ENCODE results near the gene CYP4A11.
"Not testable (repeated sequence)": the region's sequence is repeated elsewhere in the genome, so short reads cannot be mapped to it uniquely, and the experiment has no call there.

Gene CYP4A11

DNA sequence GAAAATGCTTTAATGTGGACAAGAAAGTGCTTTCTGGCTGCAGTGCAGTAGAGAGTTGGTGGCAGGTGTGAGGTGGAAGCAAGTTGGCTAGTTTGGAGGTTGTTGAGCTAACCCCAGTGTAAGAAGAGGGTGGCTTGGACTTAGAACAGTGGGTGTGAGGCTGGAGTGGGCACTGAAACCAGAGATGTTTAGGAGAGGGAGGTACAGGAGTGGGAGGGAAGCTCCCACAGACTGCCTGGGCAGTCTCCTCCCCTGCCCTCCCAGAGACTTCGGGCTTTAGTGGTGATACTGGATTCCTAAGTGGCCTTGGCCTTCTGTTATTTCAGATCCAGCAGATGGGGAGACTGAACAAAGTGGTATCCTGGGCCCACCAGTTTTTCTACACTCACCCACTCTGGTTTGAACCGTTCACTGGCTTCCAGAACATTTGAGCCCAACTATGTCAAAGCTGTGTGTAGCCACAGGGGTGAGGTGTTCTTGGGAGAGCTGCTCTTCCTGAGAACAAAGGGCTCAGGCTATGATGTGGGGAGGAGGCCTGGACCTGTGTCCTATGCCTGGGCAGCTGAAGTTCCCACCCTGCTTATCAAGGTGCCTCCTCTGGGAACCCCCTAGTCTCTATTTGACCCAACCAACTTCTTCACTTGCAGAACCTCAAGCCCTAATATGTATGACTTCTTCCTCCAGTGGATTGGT is 19.9 kb upstream of the CYP4A11 start:
- no peak for DNase-seq (ENCODE audit: low read depth)
- no peak overlapping the region for H3K4me3 ChIP-seq (ENCODE audit: control insufficient read depth, low read depth, low read length)
- TF ChIP-seq, protein P1, sequence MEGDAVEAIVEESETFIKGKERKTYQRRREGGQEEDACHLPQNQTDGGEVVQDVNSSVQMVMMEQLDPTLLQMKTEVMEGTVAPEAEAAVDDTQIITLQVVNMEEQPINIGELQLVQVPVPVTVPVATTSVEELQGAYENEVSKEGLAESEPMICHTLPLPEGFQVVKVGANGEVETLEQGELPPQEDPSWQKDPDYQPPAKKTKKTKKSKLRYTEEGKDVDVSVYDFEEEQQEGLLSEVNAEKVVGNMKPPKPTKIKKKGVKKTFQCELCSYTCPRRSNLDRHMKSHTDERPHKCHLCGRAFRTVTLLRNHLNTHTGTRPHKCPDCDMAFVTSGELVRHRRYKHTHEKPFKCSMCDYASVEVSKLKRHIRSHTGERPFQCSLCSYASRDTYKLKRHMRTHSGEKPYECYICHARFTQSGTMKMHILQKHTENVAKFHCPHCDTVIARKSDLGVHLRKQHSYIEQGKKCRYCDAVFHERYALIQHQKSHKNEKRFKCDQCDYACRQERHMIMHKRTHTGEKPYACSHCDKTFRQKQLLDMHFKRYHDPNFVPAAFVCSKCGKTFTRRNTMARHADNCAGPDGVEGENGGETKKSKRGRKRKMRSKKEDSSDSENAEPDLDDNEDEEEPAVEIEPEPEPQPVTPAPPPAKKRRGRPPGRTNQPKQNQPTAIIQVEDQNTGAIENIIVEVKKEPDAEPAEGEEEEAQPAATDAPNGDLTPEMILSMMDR (IDR thresholded peaks at IDR 0.05; ENCODE audit: control insufficient read depth, insufficient read depth, low read depth, low read length, missing control alignments), result no peak

DNA sequence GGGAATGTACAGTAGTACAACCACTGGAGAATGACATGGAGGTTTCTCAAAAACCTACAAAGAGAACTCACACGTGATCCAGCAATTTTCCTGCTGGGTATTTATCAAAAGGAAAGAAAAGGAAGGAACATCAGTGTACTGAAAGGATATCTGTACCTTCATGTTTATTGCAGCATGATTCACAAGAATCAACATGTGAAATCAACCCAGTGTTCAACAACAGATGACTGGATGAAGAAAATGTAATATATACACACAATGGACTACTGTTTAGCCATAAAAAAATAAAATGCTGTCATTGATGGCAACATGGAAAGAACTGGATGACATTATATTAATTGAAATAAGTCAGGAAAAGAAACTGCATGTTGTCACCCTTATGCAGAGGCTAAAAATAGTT is 19.0 kb upstream of the CYP4A11 start:
- no peak overlapping the region for H3K4me3 ChIP-seq (ENCODE audit: control insufficient read depth, low read depth, low read length)
- TF ChIP-seq, protein P1 (IDR thresholded peaks at IDR 0.05; ENCODE audit: control insufficient read depth, insufficient read depth, low read depth, low read length, missing control alignments), result no peak
- no peak for DNase-seq (ENCODE audit: low read depth)

DNA sequence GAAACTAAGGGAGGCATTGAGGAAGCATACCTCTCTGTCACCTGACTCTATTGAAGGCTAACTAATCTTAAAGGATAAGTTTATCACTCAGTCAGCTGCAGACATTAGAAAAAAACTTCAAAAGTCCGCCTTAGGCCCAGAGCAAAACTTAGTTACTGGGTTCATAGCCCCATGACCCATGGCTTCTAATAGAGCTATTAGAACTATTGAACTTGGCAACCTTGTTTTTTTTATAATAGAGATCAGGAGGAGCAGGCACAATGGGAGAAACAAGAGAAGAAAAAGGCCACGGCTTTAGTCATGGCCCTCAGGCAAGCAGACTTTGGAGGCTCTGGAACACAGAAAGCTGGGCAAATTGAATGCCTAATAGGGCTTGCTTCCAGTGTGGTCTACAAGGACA is 13.8 kb upstream of the CYP4A11 start:
- not testable (repeated sequence) for DNase-seq (ENCODE audit: low read depth); H3K4me3 ChIP-seq (ENCODE audit: control insufficient read depth, low read depth, low read length)

DNA sequence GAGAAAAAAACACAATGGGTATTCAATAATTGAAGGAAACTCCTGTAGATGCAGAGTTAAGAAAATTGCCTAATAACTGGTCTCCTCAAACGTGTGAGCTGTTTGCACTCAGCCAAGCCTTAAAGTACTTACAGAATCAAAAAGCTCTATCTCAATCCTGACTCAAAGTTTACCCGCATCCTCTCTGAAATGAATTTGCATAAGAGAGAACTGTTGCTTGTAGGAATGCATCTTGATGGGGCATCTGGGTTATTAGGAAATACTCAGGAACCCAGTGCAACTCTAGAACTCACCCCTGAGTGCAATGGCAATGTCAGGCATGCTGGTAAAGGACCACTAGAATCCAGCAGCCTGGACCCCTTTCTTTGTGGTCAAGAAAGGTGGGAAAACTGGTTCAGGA is 12.6 kb upstream of the CYP4A11 start:
- DNase-seq (ENCODE audit: low read depth); H3K4me3 ChIP-seq (ENCODE audit: control insufficient read depth, low read depth, low read length): not testable (repeated sequence)

DNA sequence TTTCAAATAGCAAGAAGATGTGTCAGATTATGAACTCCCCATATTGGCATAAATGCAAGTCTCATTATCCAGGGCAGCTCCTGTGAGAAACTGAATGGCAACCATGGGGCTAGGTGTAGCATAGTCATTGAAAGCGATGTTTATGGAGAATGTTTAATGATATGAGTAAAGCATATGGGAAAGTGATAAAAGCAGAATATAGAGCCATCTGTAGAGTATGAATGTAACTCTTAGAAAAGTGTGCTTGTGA is 8.1 kb upstream of the CYP4A11 start:
- not testable (repeated sequence) for DNase-seq (ENCODE audit: low read depth); H3K4me3 ChIP-seq (ENCODE audit: control insufficient read depth, low read depth, low read length)

DNA sequence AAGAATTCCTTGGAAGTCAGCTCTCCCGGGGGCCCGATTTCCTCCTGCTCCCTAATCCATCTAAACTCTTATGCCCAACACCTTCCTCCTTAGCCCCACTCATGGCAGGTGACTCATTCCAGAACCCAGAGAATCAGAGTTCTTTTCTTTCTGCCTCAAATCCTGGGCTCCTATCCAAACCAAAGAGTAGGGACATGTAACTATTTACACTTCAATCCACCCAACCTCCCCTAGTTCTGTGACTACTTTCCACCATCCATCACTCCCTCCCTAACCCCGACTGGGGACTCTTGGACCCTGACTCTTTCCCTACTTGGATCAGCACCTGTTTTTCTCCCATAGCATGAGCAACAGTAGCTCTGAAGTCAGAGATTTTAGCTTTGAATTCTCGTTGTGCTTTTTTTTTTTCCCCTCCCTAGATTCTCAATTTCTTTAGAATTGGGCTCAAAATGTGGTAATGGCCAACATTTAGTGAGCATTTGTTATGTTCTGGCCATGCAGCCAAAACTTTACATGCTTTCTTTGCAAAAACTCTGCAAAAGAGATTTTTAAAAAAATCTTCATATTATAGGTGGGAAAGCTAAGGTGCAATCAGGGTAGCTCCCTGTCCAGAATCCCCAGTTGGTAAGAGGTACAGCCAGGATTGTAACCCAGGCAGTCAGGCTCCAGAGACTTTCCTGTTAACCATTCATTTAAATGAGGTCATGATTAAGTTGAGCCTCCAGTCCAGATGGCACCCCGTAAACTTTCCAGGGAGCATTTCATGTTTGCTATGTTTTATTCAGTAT is 7.5 kb upstream of the CYP4A11 start:
- TF ChIP-seq, protein P1 (IDR thresholded peaks at IDR 0.05; ENCODE audit: control insufficient read depth, insufficient read depth, low read depth, low read length, missing control alignments), result no peak
- no peak overlapping the region for H3K4me3 ChIP-seq (ENCODE audit: control insufficient read depth, low read depth, low read length)
- DNase-seq (ENCODE audit: low read depth), result no peak

DNA sequence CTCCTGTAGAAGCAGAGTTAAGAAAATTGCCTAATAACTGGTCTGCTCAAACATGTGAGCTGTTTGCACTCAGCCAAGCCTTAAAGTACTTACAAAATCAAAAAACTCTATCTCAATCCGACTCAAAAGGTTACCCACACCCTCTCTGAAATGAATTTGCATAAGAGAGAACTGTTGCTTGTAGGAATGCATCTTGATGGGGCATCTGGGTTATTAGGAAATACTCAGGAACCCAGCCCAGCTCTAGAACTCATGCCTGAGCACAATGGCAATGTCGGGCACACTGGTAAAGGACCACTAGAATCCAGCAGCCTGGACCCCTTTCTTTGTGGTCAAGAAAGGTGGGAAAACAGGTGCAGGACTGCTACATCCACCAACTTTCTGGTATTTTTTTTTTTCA is 6.4 kb upstream of the CYP4A11 start:
- not testable (repeated sequence) for DNase-seq (ENCODE audit: low read depth); H3K4me3 ChIP-seq (ENCODE audit: control insufficient read depth, low read depth, low read length)

DNA sequence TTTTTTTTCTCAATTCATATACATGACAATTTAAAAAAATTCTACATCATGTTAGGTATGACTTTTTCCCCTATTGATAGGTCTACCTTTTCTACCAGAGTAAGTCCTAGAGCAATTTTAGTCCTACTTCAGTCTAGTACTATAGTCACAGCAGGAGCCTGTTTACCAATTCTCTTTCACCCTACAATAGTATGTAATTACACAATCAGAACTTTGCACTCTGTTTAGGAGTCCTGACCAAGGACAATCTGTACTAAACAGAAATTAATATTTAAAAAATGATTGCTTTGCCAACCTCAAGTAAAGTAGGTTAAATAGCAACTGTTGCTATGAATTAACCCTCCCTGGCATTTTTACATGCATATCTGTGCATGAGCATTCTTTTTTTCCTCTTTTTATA is 810 bp upstream of the CYP4A11 start:
- TF ChIP-seq, protein P1 (IDR thresholded peaks at IDR 0.05; ENCODE audit: control insufficient read depth, insufficient read depth, low read depth, low read length, missing control alignments), result no peak
- no peak for DNase-seq (ENCODE audit: low read depth)
- no peak overlapping the region for H3K4me3 ChIP-seq (ENCODE audit: control insufficient read depth, low read depth, low read length)

DNA sequence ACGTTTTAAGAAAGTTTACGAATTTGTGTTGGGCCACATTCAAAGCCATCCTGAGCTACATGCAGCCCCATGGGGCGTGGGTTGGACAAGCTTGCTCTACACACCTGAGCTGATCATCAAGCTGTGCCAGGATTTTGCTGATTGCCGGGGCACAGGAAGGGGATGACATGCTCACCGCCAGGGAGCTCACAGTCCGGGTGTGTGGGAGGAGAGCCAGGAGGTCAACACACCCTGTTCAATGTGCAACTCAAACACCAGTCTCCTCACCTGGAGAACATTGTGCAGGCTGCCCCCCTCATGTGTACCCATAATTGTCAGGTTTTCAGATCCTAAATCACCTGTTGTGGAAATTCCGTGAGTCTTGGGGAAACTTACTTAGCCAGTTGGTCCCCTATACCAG is 969 bp downstream of the CYP4A11 start:
- no peak for DNase-seq (ENCODE audit: low read depth)
- TF ChIP-seq, protein P1 (IDR thresholded peaks at IDR 0.05; ENCODE audit: control insufficient read depth, insufficient read depth, low read depth, low read length, missing control alignments), result no peak
- H3K4me3 ChIP-seq (ENCODE audit: control insufficient read depth, low read depth, low read length), result no peak overlapping the region

All from AG09309 (cell line).